SJCRH30 (cell line): ENCODE measurements around the gene TAF11. TPM values are rescaled to one million over a fixed set of nuclear protein-coding genes. Genes with fewer than 3 reads are reported as not detected.
"Not testable (repeated sequence)": the region's sequence is repeated elsewhere in the genome, so short reads cannot be mapped to it uniquely, and the experiment has no call there.

ENCODE experiments used
- DNase-seq, 2 experiments: peaks; one replicate each; pipeline ENCODE4 v3.0.0-alpha.2; 2015 to 2020
- H3K27ac ChIP-seq: fragments of 250-450 bp; sonication (Bioruptor Pico); 2 replicates; pipeline ENCODE4 v1.5.1; 2020; ENCODE audit warnings: mild to moderate bottlenecking, moderate library complexity
- H3K27me3 ChIP-seq: fragments of 250-450 bp; sonication (Bioruptor Pico); 2 replicates; pipeline ENCODE4 v1.5.1; 2020; ENCODE audit warnings: mild to moderate bottlenecking, moderate library complexity
- H3K36me3 ChIP-seq: fragments of 250-450 bp; sonication (Bioruptor Pico); 2 replicates; pipeline ENCODE4 v1.5.1; 2020; ENCODE audit warnings: mild to moderate bottlenecking, moderate library complexity
- H3K4me1 ChIP-seq: fragments of 250-450 bp; sonication (Bioruptor Pico); 2 replicates; pipeline ENCODE4 v1.5.1; 2020; ENCODE audit warnings: mild to moderate bottlenecking, moderate library complexity
- H3K4me3 ChIP-seq: fragments of 250-450 bp; sonication (Bioruptor Pico); 2 replicates; pipeline ENCODE4 v1.5.1; 2020; ENCODE audit warnings: mild to moderate bottlenecking, moderate library complexity
- H3K9me3 ChIP-seq: fragments of 250-450 bp; sonication (Bioruptor Pico); replicated peaks from 2 replicates; pipeline ENCODE4 v1.5.1; 2020; ENCODE audit warnings: mild to moderate bottlenecking, moderate library complexity
- total RNA-seq: library from RNA; depleted of rRNA; stranded (reverse); fragments of >200 nt; shearing (Covaris generic); gene quantifications from 2 replicates; pipeline ENCODE4 v1.2.3, GENCODE V29; 2014; rRNA removed

TAF11 gene, protein sequence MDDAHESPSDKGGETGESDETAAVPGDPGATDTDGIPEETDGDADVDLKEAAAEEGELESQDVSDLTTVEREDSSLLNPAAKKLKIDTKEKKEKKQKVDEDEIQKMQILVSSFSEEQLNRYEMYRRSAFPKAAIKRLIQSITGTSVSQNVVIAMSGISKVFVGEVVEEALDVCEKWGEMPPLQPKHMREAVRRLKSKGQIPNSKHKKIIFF
- 50.6 and 54.0 TPM in 2 replicates for total RNA-seq

DNA sequence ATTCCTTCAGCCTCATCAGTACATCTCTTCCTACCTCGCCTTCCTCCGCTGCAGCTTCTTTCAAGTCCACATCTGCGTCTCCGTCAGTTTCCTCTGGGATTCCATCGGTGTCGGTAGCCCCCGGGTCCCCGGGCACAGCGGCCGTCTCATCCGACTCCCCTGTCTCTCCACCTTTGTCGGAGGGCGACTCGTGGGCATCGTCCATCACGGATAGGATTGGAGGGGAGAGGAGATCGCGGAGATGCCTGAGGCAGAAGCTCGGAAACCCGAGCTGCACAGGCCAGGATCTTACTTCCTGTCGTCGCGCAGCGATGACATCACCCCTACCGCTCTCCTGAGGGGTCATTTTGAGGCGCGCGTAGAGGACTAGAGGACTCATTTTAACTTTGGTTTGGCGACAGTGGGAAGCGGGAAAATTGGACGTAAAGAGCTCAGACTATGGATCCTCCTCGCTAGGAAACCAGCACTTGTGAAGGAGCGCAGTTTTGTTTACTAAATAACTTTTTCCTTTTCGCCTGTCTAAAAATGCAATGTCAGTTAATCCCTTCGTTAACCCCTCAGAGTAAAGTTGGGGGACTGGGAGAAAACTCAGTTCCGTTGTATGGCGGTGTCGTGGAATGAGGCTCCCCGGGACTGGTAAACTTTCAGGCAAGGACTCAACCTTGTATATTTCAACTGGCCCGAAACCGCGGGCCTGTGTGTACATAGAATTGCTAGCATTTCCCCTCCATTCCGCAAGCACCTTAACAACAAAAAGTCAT lies at the start of gene TAF11:
Gene TAF11, minus strand, starts transcription at position 290 of the 761 bp plus-strand sequence. Its CDS starts 85 bp downstream, at position 205.
- Histone ChIP-seq H3K4me3 (peak within 1 kb of the TSS; percentile 90), H3K36me3 (peaks cover 4% of the 10 kb centered on the region; the same call in 1 of the 2 replicates)

DNA sequence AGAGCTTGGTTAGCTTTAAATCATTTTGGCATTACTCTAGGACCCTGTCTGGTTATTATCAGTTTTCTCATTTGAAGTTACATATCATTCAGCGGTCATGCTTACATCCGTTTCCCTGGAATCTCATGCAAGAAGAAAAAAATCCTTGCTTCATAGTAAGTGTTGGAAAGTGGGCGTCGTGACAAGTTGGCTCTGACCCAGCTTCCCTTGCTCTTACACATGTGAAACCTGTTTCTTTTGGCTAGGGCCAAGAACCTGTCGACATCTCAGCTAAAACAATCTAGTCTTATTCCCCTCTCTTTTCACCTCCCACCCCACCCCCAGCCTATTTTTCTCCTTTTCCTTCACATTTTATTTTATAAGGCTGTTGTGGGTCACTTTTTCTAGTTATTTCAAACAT lies 46.7 kb upstream of the TAF11 start:
- H3K4me1 ChIP-seq: no peaks in the 10 kb centered on the region
- no peak overlapping the region for H3K4me3 ChIP-seq
- H3K27ac ChIP-seq: no peak overlapping the region
- no peaks in the 10 kb centered on the region for H3K9me3 ChIP-seq
- H3K27me3 ChIP-seq: no peaks in the 10 kb centered on the region
- H3K36me3 ChIP-seq: no peaks in the 10 kb centered on the region
- no peak for DNase-seq

More for the DNA sequence above, at the start of gene TAF11:
- H3K9me3 ChIP-seq: no peaks in the 10 kb centered on the region
- peak within 1 kb of the TSS; percentile 66 for H3K27ac ChIP-seq
- H3K27me3 ChIP-seq: no peaks in the 10 kb centered on the region
- peak; percentile 94 to 96 for DNase-seq
- H3K4me1 ChIP-seq: no peaks in the 10 kb centered on the region; the same call in 1 of the 2 replicates

DNA sequence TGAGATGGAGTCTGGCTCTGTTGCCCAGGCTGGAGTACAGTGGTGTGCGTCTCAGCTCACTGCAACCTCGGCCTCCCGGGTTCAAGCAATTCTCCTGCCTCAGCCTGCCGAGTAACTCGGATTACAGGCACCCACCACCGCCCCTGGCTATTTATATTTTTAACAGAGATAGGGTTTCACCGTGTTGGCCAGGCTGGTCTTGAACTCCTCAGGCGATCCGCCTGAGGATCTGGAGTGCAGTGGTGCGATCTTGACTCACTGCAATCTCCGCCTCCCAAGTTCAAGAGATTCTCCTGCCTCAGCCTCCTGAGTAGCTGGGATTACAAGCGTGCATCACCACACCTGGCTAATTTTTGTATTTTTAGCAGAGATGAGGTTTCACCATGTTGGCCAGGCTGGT lies 44.4 kb upstream of the TAF11 start:
- not testable (repeated sequence) for H3K4me3 ChIP-seq, H3K36me3 ChIP-seq, H3K9me3 ChIP-seq, H3K27ac ChIP-seq, H3K27me3 ChIP-seq, DNase-seq, H3K4me1 ChIP-seq

DNA sequence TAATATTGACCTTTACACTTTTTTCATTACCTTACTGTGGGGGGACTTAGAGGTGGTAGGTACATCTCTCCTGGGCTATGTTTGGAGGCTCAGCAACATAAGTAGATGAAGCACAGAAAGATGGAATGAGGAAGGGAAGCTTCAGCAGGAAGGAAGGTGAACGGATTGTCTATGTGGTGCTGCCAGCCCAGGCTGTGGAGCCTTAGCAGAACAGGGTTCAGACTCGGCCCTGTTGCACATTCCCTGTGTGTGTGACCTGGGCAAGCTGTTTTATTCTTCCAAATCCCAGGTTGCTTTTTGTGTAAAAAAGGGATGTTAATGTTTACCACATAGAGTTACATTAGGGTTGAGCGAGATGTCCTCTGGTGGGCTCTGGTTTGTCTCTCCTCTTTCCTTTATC lies 42.4 kb upstream of the TAF11 start:
- H3K36me3 ChIP-seq: no peaks in the 10 kb centered on the region
- no peaks in the 10 kb centered on the region for H3K4me1 ChIP-seq
- H3K9me3 ChIP-seq: no peaks in the 10 kb centered on the region
- no peak overlapping the region for H3K27ac ChIP-seq
- DNase-seq: no peak
- H3K27me3 ChIP-seq: no peaks in the 10 kb centered on the region
- H3K4me3 ChIP-seq: no peak overlapping the region

DNA sequence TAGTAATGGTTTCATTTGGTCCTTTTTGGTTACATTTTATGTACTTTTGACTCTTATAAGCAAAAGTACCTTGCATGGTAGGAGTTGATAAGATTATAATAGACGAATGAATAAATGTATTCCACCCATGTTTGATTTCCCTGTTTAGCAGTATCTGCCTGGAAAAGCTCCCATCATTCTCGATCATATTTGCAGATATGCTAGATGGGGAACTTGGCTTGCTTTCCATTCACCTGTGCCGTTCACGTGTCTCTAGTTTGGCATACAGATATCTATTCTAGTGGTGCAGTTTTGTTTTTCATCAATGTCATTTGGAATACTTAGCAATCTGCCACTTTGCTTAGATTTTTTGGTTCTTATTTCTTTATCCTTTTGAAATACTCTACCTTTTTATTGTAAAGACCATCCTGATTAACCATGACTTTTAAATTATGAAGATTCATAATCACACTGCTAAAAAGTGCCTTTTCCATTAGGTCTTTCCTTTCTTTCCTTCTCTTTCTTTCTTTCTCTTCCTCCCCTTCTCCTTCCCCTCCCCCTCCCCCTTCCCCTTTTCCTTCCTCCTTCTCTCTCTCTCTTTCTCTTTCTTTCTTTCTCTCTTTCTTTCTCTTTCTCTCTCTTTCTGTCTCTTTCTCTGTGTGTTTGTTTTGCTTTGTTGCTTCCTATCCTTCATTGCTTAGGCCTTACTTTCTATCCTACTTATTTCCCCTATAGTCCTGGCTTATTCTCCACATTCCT lies 41.6 kb upstream of the TAF11 start:
- no peaks in the 10 kb centered on the region for H3K36me3 ChIP-seq
- H3K27ac ChIP-seq: no peak overlapping the region
- no peaks in the 10 kb centered on the region for H3K27me3 ChIP-seq
- DNase-seq: no peak
- H3K4me3 ChIP-seq: no peak overlapping the region
- H3K9me3 ChIP-seq: no peaks in the 10 kb centered on the region
- no peaks in the 10 kb centered on the region for H3K4me1 ChIP-seq

DNA sequence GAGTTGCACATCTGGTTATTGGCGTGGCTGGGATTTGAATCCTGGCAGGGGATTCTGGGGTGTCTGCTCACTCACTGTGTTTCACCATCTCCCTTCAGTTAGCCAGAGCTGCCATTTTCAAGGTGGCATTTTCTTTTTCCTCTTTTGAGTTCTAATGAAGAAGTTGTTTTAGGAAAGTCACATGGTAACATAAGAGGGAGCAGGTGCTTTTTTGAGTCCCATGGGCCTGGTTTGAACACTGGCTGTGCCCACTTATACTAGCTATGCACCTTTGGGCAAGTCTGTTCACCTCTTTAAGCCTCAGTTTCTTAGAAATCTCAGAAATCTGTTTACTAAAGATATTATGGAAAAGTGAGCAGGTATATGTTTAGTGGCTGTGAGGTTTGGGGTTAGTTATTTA lies 40.9 kb upstream of the TAF11 start:
- Histone ChIP-seq H3K4me1 (no peaks in the 10 kb centered on the region), H3K27ac (no peak overlapping the region), H3K36me3 (no peaks in the 10 kb centered on the region), H3K9me3 (no peaks in the 10 kb centered on the region), H3K27me3 (no peaks in the 10 kb centered on the region), H3K4me3 (no peak overlapping the region)
- DNase-seq: no peak

DNA sequence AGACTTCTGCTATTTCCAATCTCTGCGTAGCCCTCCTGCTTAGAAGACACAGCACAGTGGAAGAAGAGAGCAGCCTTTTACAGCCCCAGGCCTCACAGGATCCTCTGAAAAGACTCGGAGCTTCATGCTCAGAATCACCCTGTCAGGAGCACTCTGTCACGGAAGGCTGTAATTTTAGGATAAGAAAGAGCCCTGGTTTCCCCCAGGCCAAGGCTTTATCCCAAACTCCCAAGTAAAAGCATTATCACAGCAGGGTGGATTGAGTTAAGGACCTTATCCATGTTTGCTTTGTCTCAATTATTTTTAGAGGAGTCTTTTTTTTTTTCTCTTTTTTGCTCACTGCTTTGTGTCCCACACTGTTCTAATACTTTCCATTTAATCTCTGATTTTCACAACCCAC lies 40.4 kb upstream of the TAF11 start:
- H3K4me1 ChIP-seq: no peaks in the 10 kb centered on the region
- no peaks in the 10 kb centered on the region for H3K9me3 ChIP-seq
- H3K36me3 ChIP-seq: no peaks in the 10 kb centered on the region
- no peak for DNase-seq
- H3K27me3 ChIP-seq: no peaks in the 10 kb centered on the region
- no peak overlapping the region for H3K27ac ChIP-seq
- no peak overlapping the region for H3K4me3 ChIP-seq

DNA sequence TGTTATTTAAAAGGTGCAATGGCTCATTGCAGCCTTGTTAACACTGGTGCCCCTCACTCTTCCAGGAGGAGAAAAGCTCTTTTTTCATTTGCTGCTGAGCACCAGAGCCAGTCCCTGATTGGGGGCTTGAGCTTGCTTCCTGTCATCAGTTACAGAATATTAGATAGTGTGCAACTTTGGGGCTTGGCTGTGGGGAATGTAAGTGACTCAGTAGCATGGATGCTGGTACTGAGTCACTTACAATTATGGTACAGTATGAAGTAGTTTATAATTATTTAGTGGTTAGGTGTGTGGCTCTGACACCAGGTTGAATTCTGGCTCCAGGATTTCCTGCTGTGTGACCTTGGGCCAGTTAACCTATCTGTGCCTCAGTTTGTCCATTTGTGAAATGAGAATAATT lies 38.8 kb upstream of the TAF11 start:
- Histone ChIP-seq H3K27ac (no peak overlapping the region), H3K27me3 (no peaks in the 10 kb centered on the region), H3K9me3 (no peaks in the 10 kb centered on the region), H3K4me3 (no peak overlapping the region), H3K4me1 (no peaks in the 10 kb centered on the region), H3K36me3 (no peaks in the 10 kb centered on the region)
- no peak for DNase-seq

DNA sequence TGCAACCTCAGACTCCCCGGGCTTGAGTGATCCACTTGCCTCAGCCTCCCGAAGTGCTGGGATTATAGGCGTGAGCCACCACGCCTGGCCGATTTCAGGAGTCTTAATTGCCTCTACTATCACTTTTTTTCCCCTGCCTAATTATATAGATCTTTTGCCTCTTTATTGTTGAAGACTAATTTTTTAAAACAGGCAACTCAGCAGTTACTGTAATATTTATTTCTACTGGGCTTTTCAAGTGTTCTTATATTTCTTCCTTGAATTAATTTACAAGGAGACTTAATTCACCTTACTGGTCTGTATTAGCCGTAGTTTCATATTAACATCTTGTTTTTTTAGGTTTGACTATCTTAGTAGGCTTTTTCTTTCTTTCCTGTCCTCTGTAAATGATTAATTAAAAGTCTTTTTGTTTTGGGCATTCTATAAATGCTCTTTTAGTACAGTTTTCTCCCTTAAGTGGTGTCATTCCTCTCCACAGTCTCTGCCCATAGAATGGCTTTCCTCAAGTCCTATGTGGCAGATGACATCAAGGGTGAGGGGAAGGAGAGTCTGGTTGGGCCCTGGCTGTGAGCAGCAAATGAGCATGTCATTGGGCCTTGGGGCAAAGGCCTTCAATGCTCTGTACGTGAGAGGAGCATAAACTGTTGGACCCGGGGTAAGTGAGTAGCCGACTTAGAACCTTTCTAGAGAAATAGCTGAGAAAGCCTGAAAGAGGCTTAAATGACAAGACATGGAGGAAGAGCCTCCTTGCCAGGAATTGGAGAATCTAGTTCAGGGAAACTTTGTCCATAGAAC lies 37.2 kb upstream of the TAF11 start:
- H3K9me3 ChIP-seq: no peaks in the 10 kb centered on the region
- no peak overlapping the region for H3K4me3 ChIP-seq
- no peak overlapping the region for H3K27ac ChIP-seq
- no peaks in the 10 kb centered on the region for H3K36me3 ChIP-seq
- H3K4me1 ChIP-seq: no peaks in the 10 kb centered on the region
- H3K27me3 ChIP-seq: no peaks in the 10 kb centered on the region
- no peak for DNase-seq

DNA sequence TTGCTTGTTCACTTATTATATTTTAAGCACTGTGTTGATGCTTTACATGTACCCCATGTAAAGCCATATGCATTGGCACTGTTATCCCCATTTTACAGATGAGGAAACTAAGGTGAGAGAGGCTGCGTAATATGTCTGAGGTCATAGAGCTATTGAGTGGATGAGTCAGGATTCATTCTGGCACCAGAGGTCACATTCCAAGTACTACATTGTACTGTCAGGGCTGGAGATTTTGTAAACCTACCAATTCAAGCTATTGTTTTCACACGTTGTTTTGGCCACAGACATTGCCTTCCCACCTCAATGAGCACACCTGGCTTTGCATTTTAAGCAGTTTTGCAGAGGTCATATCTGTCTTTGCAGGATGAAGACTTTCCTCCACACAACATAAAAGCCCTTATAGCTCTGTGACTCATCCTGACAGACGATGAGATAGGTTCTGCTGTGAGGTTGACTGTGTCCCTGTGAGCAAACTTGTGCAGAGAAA lies 34.4 kb upstream of the TAF11 start:
- Histone ChIP-seq H3K4me1 (no peaks in the 10 kb centered on the region), H3K27me3 (no peaks in the 10 kb centered on the region), H3K9me3 (no peaks in the 10 kb centered on the region), H3K36me3 (no peaks in the 10 kb centered on the region), H3K27ac (no peak overlapping the region), H3K4me3 (no peak overlapping the region)
- DNase-seq: no peak

DNA sequence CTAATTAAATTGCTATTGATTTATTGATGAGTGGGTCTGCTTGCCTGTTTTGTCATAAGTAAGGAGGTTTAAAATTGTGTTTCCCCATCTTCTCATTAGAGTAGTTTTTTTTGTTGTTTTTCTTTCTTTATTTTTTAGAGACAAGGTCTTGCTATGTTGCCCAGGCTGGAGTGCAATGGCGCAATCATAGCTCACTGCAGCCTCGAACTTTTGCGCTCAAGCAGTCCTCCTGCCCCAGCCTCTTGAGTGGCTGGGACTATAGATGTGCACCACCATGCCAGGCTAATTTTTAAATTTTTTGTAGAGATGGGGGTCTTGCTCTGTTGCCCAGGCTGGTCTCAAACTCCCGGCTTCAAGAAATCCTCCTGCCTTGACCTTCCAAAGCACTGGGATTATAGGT lies 32.3 kb upstream of the TAF11 start:
- DNase-seq: no peak
- no peaks in the 10 kb centered on the region for H3K4me1 ChIP-seq

DNA sequence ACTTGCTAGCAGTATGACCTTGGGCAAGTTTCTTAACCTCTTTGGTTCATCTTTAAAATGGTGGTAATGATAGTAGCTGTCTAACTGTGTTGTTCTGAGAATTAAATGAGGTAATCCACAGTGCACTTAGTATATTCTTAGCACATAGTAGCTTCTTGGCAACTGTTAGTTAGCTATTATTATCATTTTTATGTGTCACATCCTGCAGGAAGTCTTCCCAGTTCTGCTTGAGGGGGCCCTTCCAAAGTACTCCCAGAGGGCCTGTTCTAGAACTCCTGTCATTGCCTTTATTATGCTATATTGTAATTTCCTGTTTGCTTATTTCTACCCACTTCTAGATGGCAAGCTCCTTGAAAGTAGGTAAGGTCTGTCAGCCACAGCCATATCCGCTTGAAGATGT lies 31.8 kb upstream of the TAF11 start:
- H3K4me1 ChIP-seq: no peaks in the 10 kb centered on the region

More for the DNA sequence above, 32.3 kb upstream of the TAF11 start:
- no peaks in the 10 kb centered on the region for H3K27me3 ChIP-seq
- H3K9me3 ChIP-seq: no peaks in the 10 kb centered on the region
- no peak overlapping the region for H3K27ac ChIP-seq
- no peaks in the 10 kb centered on the region for H3K36me3 ChIP-seq
- H3K4me3 ChIP-seq: no peak overlapping the region

DNA sequence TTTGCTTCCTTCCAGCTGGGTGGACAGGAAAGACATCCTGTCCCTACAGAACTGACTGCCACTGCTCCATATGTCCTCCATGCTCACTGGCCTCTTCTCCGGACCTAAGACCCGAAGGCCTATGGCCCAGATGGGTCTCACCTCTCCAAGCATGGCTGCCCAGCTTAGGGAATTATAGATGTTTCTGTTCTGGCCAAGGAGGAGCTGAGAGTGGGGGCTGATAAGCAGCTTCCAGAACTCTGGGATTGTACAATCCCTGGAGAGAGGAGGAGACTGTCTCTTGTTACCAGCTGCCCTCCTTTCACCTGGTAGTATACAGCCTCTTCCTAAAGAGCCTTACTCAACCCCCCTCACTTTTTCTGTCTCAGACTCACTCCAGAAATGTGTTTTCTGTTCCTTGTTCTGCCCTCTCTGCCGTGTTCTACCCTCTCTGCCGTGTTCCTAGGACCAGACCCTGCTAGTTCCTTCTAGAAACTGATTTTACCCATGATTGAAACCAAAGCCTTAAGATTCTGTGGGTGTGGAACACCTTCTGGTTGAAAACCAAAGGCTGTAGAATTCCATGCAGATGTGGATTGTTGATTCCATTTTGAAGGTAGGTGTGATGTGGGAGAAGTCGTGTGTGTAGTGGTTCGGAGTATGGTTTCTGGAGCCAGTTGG lies 29.9 kb upstream of the TAF11 start:
- no peaks in the 10 kb centered on the region for H3K27me3 ChIP-seq
- H3K4me1 ChIP-seq: no peaks in the 10 kb centered on the region
- H3K36me3 ChIP-seq: no peaks in the 10 kb centered on the region
- no peak for DNase-seq
- no peaks in the 10 kb centered on the region for H3K9me3 ChIP-seq
- no peak overlapping the region for H3K27ac ChIP-seq
- no peak overlapping the region for H3K4me3 ChIP-seq

More for the DNA sequence above, 31.8 kb upstream of the TAF11 start:
- H3K27ac ChIP-seq: no peak overlapping the region
- H3K9me3 ChIP-seq: no peaks in the 10 kb centered on the region
- H3K4me3 ChIP-seq: no peak overlapping the region
- no peaks in the 10 kb centered on the region for H3K27me3 ChIP-seq
- no peaks in the 10 kb centered on the region for H3K36me3 ChIP-seq
- no peak for DNase-seq

DNA sequence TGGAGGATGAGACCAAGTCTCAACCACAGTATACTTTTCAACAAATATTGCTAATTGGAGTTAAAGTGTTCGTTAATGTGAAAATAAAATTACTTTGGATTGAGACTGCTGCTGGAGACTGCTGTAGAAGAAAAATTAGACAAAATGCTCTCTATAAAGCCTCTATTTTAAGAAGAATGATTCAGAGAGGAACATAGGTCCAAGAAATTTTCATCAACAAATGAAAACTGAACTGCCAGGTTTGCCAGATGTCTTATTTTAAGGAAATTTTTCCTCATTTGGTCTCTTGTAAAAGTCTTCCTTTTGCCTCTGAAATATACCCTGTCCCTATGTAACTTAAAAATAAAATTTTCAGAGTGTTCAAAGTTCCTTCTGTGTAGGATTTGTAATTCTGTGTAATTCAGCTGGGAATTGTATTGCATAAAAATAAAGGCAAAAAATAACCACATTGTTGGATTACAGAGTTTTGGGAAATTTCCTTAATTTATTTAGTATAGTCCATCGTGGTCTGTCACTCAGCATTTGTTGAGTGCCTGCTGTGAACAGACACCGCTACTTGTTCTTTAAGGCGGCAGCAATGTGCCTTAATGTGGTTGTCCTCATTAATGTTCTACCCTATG lies 28.6 kb upstream of the TAF11 start:
- Histone ChIP-seq H3K4me3 (no peak overlapping the region), H3K9me3 (no peaks in the 10 kb centered on the region), H3K27me3 (no peaks in the 10 kb centered on the region), H3K27ac (no peak overlapping the region), H3K36me3 (no peaks in the 10 kb centered on the region), H3K4me1 (no peaks in the 10 kb centered on the region)
- DNase-seq: no peak
